ENCODE results near the gene IMPG2.

The IMPG2 gene

DNA sequence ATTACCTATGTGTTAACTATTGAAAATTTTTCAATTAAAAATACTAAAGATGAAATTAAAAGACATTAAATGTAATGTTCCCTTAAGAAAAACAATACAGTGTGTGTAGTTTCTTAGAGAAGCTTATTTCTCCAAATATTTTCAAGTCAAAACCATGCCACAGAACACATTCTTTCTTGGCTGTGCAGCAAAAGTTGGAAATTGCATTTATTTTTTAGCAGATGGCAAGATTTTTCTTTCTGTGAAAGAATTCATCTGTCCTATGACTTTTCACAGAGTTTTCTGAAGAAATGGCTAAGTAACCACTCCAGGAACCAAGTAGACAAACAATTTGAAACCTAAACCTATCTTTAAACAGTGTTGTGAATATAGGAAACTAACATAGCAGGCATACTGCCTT lies 47.2 kb downstream of the IMPG2 start:
- DNase-seq = no peak

DNA sequence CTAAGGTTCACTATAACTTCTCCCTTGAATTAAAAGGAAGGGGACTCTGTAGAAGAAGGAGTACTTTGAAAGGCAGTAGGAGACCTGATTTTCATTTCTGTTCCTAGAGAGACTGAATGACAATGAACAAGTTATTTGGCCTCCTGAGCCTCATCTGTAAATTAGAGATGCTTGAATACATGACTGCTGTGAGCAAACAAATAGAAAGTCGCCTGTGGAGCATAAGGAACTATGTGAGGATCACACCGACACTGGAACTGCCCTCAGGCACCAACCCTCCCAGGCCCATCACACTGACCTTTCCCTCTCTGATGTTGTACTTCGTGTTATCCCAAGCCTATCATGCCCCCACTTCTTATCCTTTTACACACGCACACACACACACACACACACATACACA lies 48.6 kb downstream of the IMPG2 start:
- DNase-seq = no peak

DNA sequence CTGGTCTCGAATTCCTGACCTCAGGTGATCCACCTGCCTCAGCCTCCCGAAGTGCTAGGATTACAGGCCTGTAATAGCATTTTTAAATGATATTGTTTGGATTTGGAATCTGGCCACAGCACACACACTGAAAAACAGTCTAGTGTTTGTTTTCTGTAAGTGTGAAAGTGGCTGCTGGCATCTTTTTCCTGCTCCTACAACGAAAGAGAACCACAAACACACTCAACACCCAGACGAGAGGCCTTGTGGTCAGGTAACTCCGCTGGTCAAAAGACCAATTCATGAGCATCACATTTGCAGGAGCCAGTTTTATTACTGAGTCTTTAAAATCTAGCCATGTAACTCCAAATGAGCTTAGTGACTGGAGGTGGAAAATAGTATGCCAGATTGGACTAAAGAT lies 50.2 kb downstream of the IMPG2 start:
- DNase-seq = no peak

DNA sequence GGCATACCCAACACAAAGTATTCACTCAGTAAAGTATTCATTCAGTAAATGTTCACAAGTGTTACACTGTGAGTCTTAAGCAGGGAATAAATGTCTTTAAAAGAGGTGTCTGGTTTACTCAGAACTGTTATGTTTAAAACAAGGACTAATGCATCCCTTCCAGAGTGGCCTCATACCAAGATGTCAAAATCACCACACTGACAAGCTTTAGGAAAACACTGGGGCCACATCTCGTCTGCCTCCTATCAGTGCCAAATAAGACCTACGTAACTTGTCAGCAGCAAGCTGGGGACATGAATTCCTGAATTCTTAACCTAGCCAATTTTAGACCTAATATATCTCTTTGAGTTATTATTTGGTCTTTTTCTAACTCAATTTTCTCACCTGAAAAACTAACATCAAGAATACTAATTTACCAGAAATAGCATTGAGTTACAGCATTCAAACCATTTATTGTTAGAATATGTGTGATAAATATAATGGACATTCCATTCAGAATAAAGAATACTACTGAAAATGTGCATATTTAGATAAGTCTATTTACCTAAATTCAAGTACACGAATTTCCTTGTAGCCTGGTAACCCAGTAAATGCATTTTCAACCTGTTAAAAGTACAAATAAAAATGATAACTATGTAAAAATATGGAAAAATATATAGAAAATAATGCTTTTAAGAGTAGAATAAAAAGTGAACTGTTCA lies 51.3 kb downstream of the IMPG2 start:
- no peak for DNase-seq

DNA sequence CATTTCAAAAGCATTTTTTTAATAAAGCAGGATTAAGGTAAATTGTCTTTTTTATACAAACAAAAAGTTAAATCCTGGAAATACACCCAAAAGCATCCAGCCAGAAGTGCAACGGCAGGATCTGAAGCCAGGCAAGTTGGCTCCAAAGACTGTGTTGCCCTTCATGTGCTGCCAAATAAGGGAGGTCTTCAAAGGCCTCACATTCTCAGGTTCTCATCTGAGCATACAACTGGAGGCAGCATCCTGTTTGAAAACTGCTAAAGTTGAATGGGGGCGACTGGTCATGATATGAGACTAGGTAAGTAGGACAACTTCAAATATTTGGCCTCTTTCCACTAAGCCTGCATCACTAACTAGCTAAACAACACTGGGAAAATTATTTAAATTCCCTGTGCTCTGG lies 52.2 kb downstream of the IMPG2 start:
- DNase-seq = no peak

DNA sequence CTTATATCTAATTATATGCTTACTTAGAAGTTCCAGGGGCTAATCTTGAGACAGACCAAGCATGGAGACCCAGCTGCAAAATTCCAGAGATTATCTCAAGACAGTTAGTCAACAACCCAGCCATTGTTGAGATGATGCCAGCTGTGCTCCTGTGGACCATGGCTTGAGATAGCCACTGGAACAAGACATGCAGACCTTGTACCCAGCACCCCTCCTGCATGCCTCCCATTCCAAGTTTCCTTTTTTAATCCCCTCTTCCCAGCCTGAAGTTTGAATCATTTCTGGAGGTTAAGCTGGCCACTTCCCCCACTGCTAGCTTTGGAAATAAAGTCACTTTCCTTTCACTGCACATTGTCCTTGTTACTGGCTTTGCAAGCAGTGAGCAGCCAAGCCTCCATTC lies 53.8 kb downstream of the IMPG2 start:
- DNase-seq = no peak

DNA sequence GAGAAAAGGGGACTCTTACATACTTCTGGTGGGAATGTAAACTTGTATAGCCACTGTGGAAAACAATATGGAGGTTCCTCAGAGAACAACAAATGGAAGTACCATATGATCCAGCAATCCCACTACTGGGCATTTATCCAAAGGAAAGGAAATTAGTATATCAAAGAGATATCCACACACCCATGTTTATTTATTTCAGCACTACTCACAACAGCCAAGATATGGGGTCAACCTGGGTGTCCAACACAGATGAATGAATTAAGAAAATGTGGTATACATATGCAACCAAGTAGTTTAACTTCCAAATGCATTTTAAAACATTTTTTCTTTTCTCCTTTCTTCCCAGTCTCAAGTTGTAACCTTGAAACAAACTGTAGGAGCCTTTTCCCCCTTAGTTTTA lies 54.3 kb downstream of the IMPG2 start:
- no peak for DNase-seq

DNA sequence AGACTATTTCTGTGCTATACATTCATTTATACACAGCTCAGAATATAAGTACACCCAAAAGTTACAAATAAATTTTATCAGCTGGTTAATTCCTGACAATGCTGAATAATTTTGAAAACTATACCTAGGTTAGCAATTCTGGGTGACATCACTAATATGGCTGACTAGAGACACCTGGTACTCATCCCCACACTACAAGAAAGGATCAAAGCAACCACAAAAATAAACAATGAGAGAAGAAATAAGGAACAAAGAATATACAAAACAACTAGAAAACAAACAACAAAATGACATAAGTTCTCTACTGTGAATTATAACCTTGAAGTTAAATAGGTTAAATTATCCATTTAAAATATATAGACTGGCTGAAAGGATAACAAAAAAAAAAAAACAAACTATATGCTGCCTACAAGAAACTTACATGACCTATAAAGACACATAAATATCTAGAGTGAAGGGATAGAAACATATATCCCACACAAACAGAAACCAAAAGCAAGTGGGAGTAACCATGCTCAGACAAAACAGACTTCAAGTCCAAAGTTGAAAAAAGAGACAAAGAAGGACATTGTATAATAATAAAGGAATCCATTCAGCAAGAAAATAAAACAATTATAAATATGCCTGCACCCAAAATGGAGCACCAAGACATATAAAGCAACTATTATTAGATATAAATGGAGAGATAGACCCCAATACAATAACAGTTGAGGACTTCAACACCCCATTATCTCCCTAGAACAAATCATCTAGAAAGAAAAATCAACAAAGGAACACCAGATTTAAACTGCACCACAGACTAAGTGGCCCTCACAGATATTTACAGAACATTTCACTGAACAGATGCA lies 57.8 kb downstream of the IMPG2 start:
- no peak for DNase-seq

DNA sequence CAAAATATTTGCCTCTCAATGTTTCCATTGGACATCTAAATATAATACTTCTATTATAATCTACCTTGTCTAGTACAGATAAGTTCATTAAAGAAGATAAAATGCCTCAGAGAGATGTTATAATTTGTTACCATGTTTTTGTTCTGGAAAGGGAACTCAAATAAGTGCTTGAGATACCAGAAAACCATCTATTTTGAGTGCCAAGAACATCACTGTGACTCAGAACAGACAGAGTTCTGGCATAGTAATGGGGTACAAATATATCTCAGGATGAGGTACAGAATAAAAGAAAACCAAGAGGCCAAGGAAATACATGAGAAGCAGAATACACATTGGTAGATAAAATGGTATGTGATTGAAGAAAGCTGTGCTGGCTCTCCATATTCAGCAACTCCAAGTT lies 58.9 kb downstream of the IMPG2 start:
- DNase-seq = no peak

DNA sequence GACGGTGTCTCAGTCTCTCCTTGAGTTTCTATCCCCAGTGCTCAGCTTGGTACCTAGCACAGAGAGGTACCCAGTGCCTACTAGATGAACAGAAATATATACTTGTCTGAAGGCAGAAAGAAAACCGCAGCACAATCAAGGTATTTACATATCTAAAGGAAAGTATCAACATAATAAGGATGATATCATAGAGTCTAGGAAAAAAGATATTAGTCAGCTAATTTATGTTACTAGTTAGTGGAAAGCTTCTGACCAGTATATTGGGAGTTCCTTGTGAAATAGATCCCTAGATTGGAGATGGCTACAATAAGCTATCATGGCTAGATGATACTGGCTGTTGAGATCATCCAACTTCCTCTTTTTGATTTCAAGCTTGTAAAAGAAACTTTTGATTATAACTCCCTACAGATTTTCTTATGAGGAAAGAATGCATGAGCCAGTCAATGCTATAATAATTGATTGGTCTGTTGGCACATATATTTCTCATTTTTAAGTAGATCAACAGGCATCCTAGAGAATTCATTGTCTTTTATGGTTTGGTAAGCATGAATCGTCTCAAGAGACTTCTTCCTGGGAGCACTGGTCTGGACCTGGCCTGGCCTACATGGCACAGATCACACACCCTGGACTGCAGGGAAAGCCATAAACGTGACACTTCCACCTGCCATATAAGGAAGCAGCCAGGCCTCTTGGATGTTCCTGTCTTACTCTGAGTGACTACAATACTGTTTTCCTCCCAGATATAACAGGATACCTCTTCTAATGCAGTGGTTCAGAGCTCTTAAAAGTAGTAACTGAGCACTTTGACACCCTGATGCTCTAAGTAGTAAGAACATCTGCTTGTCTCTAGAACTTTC lies 60.7 kb downstream of the IMPG2 start:
- DNase-seq = no peak

DNA sequence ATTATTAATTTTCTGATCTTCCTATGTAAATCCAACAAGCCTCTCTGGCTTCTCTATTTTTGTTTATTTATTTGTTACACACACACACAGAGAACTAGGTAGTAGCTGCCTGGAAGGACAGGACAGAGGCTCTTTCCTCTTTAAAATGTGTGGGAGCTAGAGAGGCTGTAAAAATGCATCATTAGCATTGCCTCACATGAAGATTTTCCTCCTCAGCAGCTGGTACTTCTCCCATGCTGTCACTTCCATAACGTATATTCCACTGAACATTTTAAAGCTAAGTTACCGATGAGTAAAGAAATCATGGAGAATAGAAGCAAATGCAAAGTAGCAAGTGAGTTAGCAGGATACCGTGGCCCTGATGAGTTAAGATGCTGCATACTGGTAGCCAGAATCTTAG lies 63.9 kb downstream of the IMPG2 start:
- DNase-seq = no peak

DNA sequence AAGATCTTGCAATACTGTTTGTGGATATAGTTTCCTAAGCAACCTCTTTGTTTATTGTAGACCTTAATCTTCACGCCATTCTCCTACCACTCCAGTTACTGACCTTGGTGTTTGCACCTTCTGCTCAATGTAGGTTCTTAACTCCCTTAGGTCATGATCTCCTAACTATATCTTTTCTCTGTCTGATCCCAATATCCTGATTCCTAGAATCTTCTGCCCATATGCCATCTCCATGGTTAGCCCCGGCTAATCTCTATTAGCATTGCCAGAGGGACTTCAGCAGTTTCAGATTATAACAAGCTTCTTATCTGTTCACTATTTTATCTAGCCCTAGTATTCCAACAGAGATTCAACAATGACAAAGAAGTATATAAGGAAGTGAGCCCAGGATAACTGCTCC lies 64.9 kb downstream of the IMPG2 start:
- no peak for DNase-seq

DNA sequence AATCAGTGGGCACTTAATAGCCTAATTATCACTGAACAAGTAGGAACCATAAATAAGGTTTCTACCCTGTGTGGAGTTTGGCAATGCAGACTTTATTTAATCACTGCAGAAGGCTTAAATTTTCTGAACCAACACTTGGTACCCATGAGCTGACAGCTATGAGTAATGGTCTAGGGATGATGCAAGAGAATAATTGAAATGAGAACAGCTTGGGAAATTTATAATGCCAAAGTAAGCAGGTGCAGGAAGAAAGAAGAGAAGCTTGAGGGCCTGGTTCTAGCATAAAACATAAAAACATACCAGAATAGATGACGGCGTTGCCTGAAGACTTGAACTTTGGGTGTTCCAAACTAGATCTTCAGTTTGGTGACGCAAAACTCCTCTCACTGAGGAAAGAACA lies 67.0 kb downstream of the IMPG2 start:
- no peak for DNase-seq

DNA sequence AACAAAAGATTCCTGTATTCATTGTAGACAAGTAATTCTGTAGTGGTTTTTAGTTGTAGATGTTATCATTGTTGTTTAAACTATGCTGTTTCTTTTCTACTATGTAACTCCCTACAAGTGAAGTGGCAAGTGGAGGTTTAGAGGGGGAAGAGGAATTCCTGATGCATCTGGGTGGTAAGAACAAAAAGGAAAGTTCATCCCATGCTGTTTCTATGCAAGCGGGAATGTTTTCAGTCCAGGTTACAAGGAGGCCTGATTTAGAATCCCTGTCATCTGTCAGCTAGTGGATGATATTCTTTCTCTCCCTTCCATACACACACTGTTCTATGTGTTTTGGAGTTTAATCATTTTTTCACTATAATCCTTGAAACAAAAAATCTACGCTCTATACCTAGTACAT lies 67.4 kb downstream of the IMPG2 start:
- no peak for DNase-seq

DNA sequence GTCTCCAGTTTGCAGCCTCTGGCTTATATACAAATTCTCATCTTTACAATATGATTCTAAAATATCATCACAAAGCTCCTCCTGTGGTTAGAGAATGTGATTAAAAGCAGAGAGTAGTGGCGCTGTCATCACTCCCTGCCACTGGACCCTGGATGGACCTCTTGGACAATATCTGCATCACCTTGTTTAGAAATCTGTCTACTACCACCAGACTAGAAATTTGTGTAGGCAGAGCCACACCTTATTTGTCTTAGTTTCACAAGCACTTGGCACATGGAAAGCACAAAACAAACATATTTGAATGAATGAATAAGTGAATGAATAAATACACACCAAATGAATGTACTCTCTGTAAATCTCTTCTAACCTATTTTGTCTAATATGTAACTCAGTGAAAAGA lies 68.1 kb downstream of the IMPG2 start:
- DNase-seq = no peak

DNA sequence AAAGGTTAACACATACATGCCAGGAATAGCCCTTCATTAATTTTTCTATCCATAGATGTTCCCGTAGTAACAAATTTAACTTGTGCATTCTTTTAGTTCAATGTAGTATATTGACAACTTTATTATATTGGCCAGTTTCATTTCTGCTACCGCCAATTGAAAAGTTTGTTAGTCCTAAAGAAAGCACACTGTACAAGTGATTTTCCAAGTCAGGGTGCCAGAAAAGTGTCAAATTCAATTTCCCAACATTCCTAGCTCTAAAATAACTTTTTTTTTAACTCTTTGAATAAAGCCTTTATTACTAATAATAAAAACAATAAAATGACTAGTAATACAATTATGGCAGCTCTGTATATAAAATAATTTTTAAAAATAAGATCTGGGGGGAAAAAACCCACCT lies 68.9 kb downstream of the IMPG2 start:
- no peak for DNase-seq

DNA sequence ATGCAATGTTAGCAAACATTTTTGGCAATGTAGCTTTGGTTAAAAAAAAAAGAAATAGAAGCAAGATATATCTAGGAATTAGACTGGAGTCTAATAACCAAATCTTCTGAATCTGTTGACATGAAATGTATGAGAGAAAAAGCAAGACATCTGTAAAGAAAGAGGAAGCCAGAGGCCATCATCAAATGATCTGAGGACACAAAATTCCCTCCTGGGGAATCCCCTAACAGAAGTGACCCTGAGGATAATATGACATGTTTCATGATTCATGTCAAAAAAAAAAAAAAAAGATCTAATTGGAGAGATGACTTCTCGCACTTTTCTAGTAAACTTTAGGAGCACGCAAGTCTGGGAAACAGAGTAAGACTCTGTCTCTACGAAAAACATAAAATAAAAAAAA lies 70.9 kb downstream of the IMPG2 start:
- no peak for DNase-seq

DNA sequence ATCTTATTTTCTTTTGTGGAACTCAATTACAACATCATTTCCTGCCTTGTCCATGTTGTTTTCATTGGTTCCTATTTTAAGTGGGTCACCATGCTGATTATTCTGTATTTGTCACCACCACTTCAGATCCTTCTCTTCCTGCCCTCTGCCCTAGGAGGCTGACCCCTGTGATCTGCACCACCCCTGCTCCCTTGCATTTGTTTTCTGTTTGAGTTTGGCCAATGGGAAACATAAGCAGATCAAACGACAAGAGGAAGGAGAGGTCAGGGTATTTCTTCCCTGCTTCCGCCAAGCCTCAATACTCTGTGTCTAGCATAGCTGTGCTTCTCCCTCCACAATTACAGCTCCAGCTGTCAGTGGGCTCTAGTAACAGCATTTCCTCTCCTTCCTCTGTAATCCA lies 71.6 kb downstream of the IMPG2 start:
- DNase-seq = no peak

DNA sequence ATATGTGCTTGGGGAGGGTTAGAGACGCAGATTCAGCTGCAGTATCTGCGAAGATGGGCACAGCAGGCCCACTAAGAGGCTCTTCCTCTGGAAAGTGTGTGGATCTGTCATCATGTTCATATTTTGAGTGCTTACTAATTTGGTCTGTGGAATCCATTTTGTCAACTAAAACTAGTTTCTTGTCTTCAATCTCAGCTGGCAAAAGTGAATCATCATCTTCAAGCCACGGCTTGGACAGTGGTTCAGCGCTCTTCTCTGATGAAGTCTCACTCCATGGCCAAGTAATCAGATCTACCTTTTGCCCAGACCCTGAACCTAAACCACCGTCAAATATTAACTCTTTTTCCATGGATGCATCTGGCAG lies 76.2 kb downstream of the IMPG2 start:
- DNase-seq = no peak

DNA sequence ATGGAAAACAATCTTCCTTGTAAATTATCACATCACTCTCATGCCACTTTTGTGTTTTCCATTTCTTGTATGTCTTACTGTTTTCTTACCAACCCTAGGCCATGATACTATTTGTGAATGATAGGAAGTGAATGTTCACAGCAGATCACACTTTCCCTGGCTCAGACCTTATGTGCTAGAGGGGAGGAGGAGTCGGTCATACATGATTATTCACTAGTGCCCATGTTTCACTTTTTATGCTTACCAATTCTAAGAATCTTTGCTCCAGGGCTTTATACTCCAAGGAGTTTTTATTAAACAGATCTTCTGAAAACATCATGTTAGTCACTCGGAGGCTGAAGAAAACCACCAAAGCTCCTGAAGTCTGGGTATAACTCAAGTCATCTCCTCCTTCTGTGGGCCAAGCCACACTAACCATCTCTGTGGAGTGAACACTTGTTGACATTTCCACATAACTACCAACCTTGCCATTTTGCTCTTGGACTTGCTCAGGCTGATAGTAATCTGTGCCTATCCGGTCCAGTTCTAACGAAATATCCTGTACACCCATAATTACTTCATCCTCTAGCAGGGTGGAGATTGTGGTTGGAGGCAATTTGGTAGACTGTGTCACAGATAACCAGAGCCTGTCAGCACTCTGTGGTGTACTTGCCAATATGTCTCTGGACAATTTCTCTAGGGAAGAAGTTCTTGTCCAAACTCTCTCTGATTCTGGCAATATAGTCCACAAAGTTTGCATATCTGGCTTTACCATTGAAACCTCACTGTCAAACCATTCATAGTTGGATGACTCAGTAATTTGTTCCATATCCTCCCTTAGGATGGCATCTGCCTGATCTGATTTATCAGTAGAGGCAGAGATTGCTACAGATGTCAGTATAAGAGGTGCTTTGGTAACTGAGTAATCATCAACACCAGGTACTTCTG lies 76.8 kb downstream of the IMPG2 start:
- DNase-seq = no peak

DNA sequence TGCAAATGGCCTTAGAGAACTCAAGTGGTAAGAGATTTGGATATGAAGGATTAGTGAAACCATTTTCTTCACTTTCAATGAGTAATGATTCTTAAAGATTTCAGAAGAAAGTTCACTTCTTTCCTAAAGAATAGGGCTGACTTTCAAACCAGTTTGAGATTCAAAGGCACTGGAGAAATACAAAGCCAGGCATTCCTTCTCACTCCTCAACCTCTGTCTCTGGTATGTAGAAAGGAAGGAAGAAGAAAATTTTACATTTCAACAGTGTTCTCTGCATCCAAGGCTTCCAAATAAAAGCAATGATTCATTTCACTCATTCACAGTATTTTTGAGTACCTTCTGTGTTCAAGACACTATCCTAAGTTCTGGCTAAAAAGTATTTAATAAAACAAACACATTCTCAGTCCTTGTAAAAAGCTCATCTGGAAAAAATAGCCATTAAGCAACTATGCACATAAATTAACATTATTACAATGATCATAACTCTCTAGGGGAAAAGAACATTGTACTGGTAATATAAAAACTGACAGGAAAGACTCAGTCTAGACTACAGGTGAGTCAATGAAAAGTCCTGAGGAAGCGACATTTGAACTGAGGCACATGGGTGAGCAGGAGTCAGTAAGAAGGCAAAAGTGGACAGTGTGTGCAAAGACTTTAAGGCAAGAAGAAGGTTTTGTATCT lies 79.5 kb downstream of the IMPG2 start:
- no peak for DNase-seq

DNA sequence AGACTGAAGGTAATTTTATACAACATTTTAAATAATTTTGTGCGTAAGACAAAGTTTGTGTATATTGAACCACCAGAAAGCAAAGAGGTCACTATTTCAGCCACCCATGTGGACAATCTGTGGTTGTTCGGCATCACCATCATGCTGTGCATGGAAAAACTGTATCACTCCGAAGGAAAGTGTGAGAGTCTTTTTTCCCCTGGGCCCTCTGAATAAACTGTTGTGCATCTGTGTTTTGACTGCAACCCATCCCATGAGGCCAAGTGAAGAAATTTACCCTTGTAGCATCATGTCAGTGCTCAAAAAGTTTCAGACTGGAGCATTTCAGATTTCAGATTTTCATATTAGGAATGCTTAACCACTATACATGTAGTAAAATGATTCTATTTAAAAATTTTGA lies 85.3 kb downstream of the IMPG2 start:
- DNase-seq = no peak
